ENCODE results near the gene TMEM219.

TMEM219 gene

DNA sequence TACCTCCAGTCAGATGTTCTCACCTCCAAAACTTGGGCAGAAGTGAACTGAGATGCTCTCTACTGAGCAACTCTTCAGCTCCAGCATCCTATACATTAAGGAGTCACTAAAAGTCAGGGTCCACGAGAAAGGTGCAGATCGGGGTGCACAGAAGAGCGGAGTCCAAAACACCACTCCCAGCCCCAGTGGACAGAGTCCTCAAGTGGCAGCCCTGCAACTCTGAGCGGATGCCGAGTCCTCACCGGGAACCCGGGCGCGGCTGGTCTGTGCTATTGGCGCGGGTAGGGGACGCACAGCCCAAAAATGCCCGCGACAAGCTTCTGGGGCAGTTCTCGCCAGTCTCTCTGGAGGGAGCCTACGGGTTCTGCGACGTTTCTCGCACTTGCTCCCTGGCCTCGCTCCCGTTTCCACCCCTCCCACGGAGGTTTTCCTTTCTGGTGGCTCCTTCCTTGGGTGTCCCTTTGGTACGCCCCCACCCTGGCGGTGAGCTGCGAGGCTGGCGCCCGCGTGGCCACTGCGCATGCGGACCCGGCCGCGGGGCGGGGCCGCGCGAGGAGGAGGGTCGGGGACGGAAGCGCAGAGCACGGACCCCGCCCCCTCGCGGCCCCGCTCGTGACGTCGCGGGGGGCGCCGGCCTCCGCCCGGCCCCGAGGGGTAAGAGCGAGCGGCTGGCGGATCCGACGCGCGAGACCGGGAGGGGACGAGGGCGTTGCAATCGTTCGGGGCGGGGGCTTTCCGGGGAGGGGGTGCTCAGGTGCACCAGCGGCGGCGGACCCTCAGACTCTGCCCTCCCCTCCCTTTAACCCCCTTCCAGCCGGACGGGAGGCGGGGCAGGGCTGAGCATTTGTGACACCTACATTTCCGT, at the start of gene TMEM219:
Gene TMEM219 (plus strand): TSS at position 601 of the 865 bp plus-strand sequence. CDS start 1,065 bp downstream, outside the sequence.
- ChIA-PET POLR2A (interaction anchor here (0.7 to 2.7 kb wide), 7 partner anchors 11 to 951 kb away, joined by 3 to 21 read pairs (median 5); partner anchors contain the start of genes CDIPT, KCTD13 and TAOK2), CTCF (interaction anchor here (0.8 to 3.5 kb wide), 12 partner anchors 8 to 113 kb away, joined by 3 to 27 read pairs (median 4); partner anchors contain the start of genes TAOK2 and TLCD3B)
- DNase-seq (ENCODE audit: low read depth, low spot score), result no peak
- peak within 1 kb of the TSS; percentile 79 for H3K4me3 ChIP-seq (ENCODE audit: low read depth, low read length)
- peak; percentile 26 for TF ChIP-seq CTCF (IDR thresholded peaks at IDR 0.05; ENCODE audit: insufficient read depth, low read length, missing control alignments)

- CTCF ChIA-PET, result interaction anchor here (1.7 kb wide), 1 partner anchor 10 kb away, joined by 4 read pairs; no protein-coding TSS in a partner anchor
- POLR2A ChIA-PET, result interaction anchor here (1.3 to 2.1 kb wide), 2 partner anchors 13 to 14 kb away, joined by 3 to 8 read pairs; partner anchors contain the start of genes KCTD13 and SEZ6L2
Observed at GRCh38 chr16:29912087-29912486, 49.8 kb upstream of the TMEM219 start.

GRCh38 chr16:29913514-29913913, 48.4 kb upstream of the TMEM219 start:
- no peak for DNase-seq (ENCODE audit: low read depth, low spot score)
- CTCF ChIA-PET, result interaction anchor here (1.0 to 1.4 kb wide), 3 partner anchors 10 to 118 kb away, joined by 3 to 4 read pairs (median 4); no protein-coding TSS in a partner anchor
- H3K4me3 ChIP-seq (ENCODE audit: low read depth, low read length), result no peak overlapping the region
- no peak for TF ChIP-seq CTCF (IDR thresholded peaks at IDR 0.05; ENCODE audit: insufficient read depth, low read length, missing control alignments)
- POLR2A ChIA-PET, result interaction anchor here (1.4 kb wide), 1 partner anchor 14 kb away, joined by 3 read pairs; the partner anchor contains the start of gene ASPHD1

More at GRCh38 chr16:29912087-29912486, 49.8 kb upstream of the TMEM219 start:
- no peak for DNase-seq (ENCODE audit: low read depth, low spot score)
- TF ChIP-seq CTCF (IDR thresholded peaks at IDR 0.05; ENCODE audit: insufficient read depth, low read length, missing control alignments), result no peak
- H3K4me3 ChIP-seq (ENCODE audit: low read depth, low read length), result no peak overlapping the region

- H3K4me3 ChIP-seq (ENCODE audit: low read depth, low read length), result no peak overlapping the region
- TF ChIP-seq CTCF (IDR thresholded peaks at IDR 0.05; ENCODE audit: insufficient read depth, low read length, missing control alignments), result no peak
- ChIA-PET POLR2A (no interaction called here), CTCF (interaction anchor here (1.4 to 1.6 kb wide), 2 partner anchors 8 to 11 kb away, joined by 4 to 7 read pairs; partner anchors contain the start of gene KCTD13)
- no peak for DNase-seq (ENCODE audit: low read depth, low spot score)
Observed at GRCh38 chr16:29915590-29916247, 46.2 kb upstream of the TMEM219 start.

DNA sequence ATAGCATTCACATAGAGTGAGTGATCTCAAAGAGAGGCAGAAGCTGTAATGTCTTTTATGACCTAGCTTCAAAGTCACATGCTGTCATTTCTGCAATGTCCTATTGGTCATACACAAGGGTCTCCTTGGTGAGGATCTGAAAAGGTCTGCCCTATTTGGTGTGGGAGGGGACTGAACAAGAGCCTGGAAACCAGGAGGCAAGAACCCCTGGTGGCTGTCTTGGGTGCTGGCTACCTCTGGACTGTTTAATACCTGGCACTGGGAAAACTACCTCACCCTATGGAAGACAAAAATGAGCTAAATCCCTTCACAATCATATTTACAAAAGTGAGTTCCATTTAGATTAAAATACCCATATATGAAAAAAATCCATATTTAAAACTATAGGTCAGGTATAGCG, 44.9 kb upstream of the TMEM219 start:
- no peak for DNase-seq (ENCODE audit: low read depth, low spot score)
- no peak for TF ChIP-seq CTCF (IDR thresholded peaks at IDR 0.05; ENCODE audit: insufficient read depth, low read length, missing control alignments)
- POLR2A ChIA-PET, result interaction anchor here (1.0 to 1.1 kb wide), 2 partner anchors 62 to 74 kb away, joined by 3 read pairs; no protein-coding TSS in a partner anchor
- no peak overlapping the region for H3K4me3 ChIP-seq (ENCODE audit: low read depth, low read length)
- CTCF ChIA-PET, result interaction anchor here (1.3 to 1.6 kb wide), 2 partner anchors 9 to 10 kb away, joined by 4 to 7 read pairs; partner anchors contain the start of gene KCTD13
